ENCODE results near the gene OVAAL.

Gene OVAAL

GRCh38 chr1:180527101-180527669 is 31.6 kb upstream of the OVAAL start:
- no peak overlapping the region for H3K4me3 ChIP-seq (ENCODE audit: low read depth, low read length)
- H3K4me1 ChIP-seq, result peaks cover 4% of the 10 kb centered on the region; the same call in 1 of the 2 replicates
- TF ChIP-seq CTCF (IDR thresholded peaks at IDR 0.05; ENCODE audit: low read depth, low read length), result no peak
- no peaks in the 10 kb centered on the region for H3K9me3 ChIP-seq
- no peaks in the 10 kb centered on the region for H3K27me3 ChIP-seq
- H3K36me3 ChIP-seq, result no peaks in the 10 kb centered on the region
- DNase-seq, result no peak

- H3K36me3 ChIP-seq, result no peaks in the 10 kb centered on the region
- H3K9me3 ChIP-seq, result no peaks in the 10 kb centered on the region
- DNase-seq, result no peak
- TF ChIP-seq CTCF (IDR thresholded peaks at IDR 0.05; ENCODE audit: low read depth, low read length), result no peak
- H3K27me3 ChIP-seq, result no peaks in the 10 kb centered on the region
- H3K4me1 ChIP-seq, result peaks cover 8% of the 10 kb centered on the region
- H3K4me3 ChIP-seq (ENCODE audit: low read depth, low read length), result no peak overlapping the region
These were observed 29.8 kb upstream of the OVAAL start for GRCh38 chr1:180528868-180529470.

GRCh38 chr1:180530501-180530900 is 28.3 kb upstream of the OVAAL start:
- DNase-seq, result no peak
- peaks cover 8% of the 10 kb centered on the region for H3K4me1 ChIP-seq
- no peak for TF ChIP-seq CTCF (IDR thresholded peaks at IDR 0.05; ENCODE audit: low read depth, low read length)
- no peaks in the 10 kb centered on the region for H3K27me3 ChIP-seq
- H3K4me3 ChIP-seq (ENCODE audit: low read depth, low read length), result no peak overlapping the region
- no peaks in the 10 kb centered on the region for H3K36me3 ChIP-seq
- H3K9me3 ChIP-seq, result no peaks in the 10 kb centered on the region

GRCh38 chr1:180532854-180533253 is 25.9 kb upstream of the OVAAL start:
- no peak for TF ChIP-seq CTCF (IDR thresholded peaks at IDR 0.05; ENCODE audit: low read depth, low read length)
- H3K4me1 ChIP-seq, result peaks cover 16% of the 10 kb centered on the region
- no peak overlapping the region for H3K4me3 ChIP-seq (ENCODE audit: low read depth, low read length)
- H3K9me3 ChIP-seq, result no peaks in the 10 kb centered on the region
- H3K36me3 ChIP-seq, result no peaks in the 10 kb centered on the region
- no peaks in the 10 kb centered on the region for H3K27me3 ChIP-seq
- DNase-seq, result no peak

DNA sequence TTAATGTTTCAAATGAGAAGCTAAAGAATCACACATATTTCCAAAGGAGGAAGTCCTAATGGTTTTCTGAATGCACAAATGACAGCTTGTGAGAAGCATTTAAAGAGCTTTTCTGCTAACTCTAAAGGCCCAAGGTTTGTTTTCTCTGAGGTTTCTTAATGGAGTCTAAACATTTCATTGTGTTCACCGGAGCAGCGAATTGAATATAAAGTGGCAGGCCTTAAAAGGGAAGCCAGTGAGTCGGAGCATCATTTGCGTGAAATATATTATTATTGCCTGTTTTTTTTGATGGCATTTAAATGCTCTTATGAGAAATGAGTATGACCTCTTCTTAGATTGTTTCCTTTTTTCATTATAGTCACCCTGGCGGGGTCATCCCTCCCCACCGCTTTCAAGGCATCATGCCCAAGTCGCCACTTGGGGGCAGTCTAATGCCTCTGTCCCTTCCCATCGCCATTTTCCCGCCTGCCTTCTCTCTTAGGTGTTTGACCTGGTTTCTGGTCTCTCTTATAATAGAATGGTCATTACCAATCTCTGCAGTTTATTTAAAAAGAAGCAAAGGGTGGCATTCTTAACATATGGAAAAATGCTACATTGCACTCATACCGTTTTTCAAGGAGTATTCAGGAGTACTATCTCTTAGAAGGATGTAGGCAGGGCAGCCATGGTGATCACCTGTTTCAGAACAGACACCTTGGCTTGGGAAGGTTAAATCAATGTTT is 25.3 kb upstream of the OVAAL start:
- no peaks in the 10 kb centered on the region for H3K36me3 ChIP-seq
- DNase-seq, result peak; percentile 83
- H3K4me3 ChIP-seq (ENCODE audit: low read depth, low read length), result peak overlapping the region; percentile 9
- H3K4me1 ChIP-seq, result peaks cover 16% of the 10 kb centered on the region
- no peaks in the 10 kb centered on the region for H3K27me3 ChIP-seq
- H3K9me3 ChIP-seq, result no peaks in the 10 kb centered on the region
- peak; percentile 98 for TF ChIP-seq CTCF (IDR thresholded peaks at IDR 0.05; ENCODE audit: low read depth, low read length)

DNA sequence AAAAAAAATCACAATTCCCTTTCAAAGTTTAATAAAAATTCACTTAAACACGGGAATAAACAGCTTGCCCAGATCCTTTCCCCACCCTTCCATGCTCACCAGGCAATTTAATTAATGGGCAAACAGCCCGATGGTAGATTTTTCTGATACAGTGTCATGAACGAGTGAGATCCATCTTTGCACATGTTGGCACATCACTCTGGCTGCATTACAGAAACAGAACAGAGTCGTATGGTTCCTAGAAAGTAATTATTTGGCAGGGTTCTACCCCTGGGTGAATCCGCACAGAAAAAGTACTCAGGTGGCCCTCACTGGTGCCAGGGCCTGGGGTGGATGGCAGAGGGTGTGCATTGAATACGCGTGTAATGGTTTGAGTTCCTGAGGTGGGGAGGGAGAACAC is 24.6 kb upstream of the OVAAL start:
- H3K27me3 ChIP-seq, result no peaks in the 10 kb centered on the region
- no peaks in the 10 kb centered on the region for H3K9me3 ChIP-seq
- peaks cover 16% of the 10 kb centered on the region for H3K4me1 ChIP-seq
- no peak for DNase-seq
- no peak for TF ChIP-seq CTCF (IDR thresholded peaks at IDR 0.05; ENCODE audit: low read depth, low read length)
- H3K4me3 ChIP-seq (ENCODE audit: low read depth, low read length), result peak overlapping the region; percentile 9; the same call in 1 of the 2 replicates
- H3K36me3 ChIP-seq, result no peaks in the 10 kb centered on the region

Data from BE2C (cell line).